Gastrocnemius medialis (tissue), 4 donors: ENCODE data around the gene TMEM79.
A peak's percentile ranks its signal among the peaks of the same experiment; 100 is the strongest.

Source experiments
- POLR2A ChIP-seq, 2 donors: fragments of 450-650 bp; IDR thresholded peaks; one replicate each; pipeline ENCODE4 v1.6.1; 2017; ENCODE audit warnings: antibody characterized with exemption in 2 of 2, mild to moderate bottlenecking in 2 of 2, moderate library complexity in 2 of 2
- TF ChIP-seq, protein P1 (sequence below), 5 experiments: fragments of 450-650 bp in 3 of 5; fragments of 200-600 bp in 2 of 5; sonication (generic) in 2 of 5; IDR thresholded peaks in 4 of 5; conservative IDR thresholded peaks in 1 of 5; 1 replicate in 4 of 5; 2 replicates in 1 of 5; pipeline ENCODE4 v1.5.1; 2016 to 2019; ENCODE audit warnings: antibody characterized with exemption in 5 of 5, mild to moderate bottlenecking in 3 of 5, moderate library complexity in 3 of 5

- TF ChIP-seq, protein P1, sequence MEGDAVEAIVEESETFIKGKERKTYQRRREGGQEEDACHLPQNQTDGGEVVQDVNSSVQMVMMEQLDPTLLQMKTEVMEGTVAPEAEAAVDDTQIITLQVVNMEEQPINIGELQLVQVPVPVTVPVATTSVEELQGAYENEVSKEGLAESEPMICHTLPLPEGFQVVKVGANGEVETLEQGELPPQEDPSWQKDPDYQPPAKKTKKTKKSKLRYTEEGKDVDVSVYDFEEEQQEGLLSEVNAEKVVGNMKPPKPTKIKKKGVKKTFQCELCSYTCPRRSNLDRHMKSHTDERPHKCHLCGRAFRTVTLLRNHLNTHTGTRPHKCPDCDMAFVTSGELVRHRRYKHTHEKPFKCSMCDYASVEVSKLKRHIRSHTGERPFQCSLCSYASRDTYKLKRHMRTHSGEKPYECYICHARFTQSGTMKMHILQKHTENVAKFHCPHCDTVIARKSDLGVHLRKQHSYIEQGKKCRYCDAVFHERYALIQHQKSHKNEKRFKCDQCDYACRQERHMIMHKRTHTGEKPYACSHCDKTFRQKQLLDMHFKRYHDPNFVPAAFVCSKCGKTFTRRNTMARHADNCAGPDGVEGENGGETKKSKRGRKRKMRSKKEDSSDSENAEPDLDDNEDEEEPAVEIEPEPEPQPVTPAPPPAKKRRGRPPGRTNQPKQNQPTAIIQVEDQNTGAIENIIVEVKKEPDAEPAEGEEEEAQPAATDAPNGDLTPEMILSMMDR (IDR thresholded peaks at IDR 0.05 in 4 of 5, conservative IDR thresholded peaks at IDR 0.05 in 1 of 5): peak in 1 of 5 experiments; percentile 1
- peak; percentile 82 to 83 for TF ChIP-seq POLR2A (IDR thresholded peaks at IDR 0.05)
Observed at GRCh38 chr1:156281281-156281680, 2.8 kb upstream of the TMEM79 start.
